ENCODE results near the gene ANLN. TPM values are rescaled to one million over a fixed set of nuclear protein-coding genes. Genes with fewer than 3 reads are reported as not detected.

Gene ANLN
- 3.3 TPM for total RNA-seq
- long read RNA-seq, result 0 reads

DNA sequence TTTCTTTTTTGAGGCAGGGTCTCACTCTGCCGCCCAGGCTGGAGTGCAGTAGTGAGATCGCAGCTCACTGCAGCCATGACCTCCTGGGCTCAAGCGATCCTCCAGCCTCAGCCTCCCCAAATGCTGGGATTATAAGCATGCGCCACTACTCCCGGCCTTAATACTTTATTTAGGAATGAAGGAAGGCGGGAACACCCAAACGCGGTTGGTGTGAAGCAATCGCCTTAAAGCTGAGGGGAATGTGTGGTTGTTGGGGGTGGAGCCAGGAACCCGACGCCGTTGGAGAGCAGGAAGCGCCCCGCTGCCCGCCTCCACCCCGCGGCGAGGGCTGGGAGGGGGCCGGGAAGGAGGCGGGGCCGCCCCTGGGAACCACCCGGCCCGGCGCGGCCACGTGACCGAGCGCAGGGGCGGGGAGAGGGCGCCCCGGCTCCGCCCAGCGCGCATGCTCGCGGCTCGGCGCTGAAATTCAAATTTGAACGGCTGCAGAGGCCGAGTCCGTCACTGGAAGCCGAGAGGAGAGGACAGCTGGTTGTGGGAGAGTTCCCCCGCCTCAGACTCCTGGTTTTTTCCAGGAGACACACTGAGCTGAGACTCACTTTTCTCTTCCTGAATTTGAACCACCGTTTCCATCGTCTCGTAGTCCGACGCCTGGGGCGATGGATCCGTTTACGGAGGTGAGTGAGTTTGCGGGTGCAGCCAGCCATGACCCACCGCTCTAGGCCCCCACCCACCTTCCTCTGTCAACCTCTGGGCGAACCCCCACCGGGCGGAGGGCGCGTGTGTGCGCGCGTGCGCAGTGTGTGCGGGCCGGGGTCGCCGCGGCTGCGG, at the start of gene ANLN:
Gene ANLN (plus strand): TSS at position 492 of the 828 bp plus-strand sequence. CDS start 165 bp downstream, at position 657.
- Histone ChIP-seq H3K9me3 (no peaks in the 10 kb centered on the region), H3K4me3 (peak within 1 kb of the TSS; percentile 70), H3K27me3 (no peaks in the 10 kb centered on the region), H3K36me3 (no peaks in the 10 kb centered on the region), H3K27ac (peak within 1 kb of the TSS; percentile 71), H3K4me1 (peaks cover 20% of the 10 kb centered on the region)
- peak; percentile 96 for DNase-seq
- TF ChIP-seq, protein P1, sequence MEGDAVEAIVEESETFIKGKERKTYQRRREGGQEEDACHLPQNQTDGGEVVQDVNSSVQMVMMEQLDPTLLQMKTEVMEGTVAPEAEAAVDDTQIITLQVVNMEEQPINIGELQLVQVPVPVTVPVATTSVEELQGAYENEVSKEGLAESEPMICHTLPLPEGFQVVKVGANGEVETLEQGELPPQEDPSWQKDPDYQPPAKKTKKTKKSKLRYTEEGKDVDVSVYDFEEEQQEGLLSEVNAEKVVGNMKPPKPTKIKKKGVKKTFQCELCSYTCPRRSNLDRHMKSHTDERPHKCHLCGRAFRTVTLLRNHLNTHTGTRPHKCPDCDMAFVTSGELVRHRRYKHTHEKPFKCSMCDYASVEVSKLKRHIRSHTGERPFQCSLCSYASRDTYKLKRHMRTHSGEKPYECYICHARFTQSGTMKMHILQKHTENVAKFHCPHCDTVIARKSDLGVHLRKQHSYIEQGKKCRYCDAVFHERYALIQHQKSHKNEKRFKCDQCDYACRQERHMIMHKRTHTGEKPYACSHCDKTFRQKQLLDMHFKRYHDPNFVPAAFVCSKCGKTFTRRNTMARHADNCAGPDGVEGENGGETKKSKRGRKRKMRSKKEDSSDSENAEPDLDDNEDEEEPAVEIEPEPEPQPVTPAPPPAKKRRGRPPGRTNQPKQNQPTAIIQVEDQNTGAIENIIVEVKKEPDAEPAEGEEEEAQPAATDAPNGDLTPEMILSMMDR (IDR thresholded peaks at IDR 0.05), result no peak
- intact Hi-C loops (cut with DNase I), result no loop called here
- peak; percentile 99 for ATAC-seq

- ATAC-seq (no peak), DNase-seq (no peak)
- intact Hi-C loops (cut with DNase I), result no loop called here
- H3K27me3 ChIP-seq, result no peaks in the 10 kb centered on the region
- TF ChIP-seq, protein P1 (IDR thresholded peaks at IDR 0.05), result no peak
- no peaks in the 10 kb centered on the region for H3K36me3 ChIP-seq
- no peaks in the 10 kb centered on the region for H3K9me3 ChIP-seq
- H3K4me3 ChIP-seq, result no peak overlapping the region
- H3K27ac ChIP-seq, result no peak overlapping the region
- H3K4me1 ChIP-seq, result no peaks in the 10 kb centered on the region
Measured at GRCh38 chr7:36343548-36343947, 46.1 kb upstream of the ANLN start.

- intact Hi-C loops (cut with DNase I), result no loop called here
- Histone ChIP-seq H3K4me1 (no peaks in the 10 kb centered on the region), H3K27ac (no peak overlapping the region), H3K4me3 (no peak overlapping the region), H3K27me3 (no peaks in the 10 kb centered on the region), H3K36me3 (no peaks in the 10 kb centered on the region), H3K9me3 (no peaks in the 10 kb centered on the region)
- ATAC-seq (no peak), DNase-seq (no peak)
- TF ChIP-seq, protein P1 (IDR thresholded peaks at IDR 0.05), result no peak
Measured at GRCh38 chr7:36344622-36345021, 45.0 kb upstream of the ANLN start.

- Histone ChIP-seq H3K4me3 (no peak overlapping the region), H3K27ac (no peak overlapping the region), H3K27me3 (no peaks in the 10 kb centered on the region), H3K36me3 (no peaks in the 10 kb centered on the region), H3K4me1 (no peaks in the 10 kb centered on the region), H3K9me3 (no peaks in the 10 kb centered on the region)
- intact Hi-C loops (cut with DNase I), result no loop called here
- TF ChIP-seq, protein P1 (IDR thresholded peaks at IDR 0.05), result no peak
- ATAC-seq, result no peak
- no peak for DNase-seq
Measured at GRCh38 chr7:36346260-36346831, 43.3 kb upstream of the ANLN start.

- Histone ChIP-seq H3K9me3 (no peaks in the 10 kb centered on the region), H3K36me3 (no peaks in the 10 kb centered on the region), H3K4me1 (no peaks in the 10 kb centered on the region), H3K27ac (no peak overlapping the region), H3K4me3 (no peak overlapping the region), H3K27me3 (no peaks in the 10 kb centered on the region)
- ATAC-seq (no peak), DNase-seq (no peak)
- TF ChIP-seq, protein P1 (IDR thresholded peaks at IDR 0.05), result no peak
- intact Hi-C loops (cut with DNase I), result no loop called here
Measured at GRCh38 chr7:36348256-36348655, 41.4 kb upstream of the ANLN start.

Measured in upper lobe of right lung (tissue), 1 donor.